Measurements from ENCODE around the gene SIRT3.

GRCh38 chr11:216081-216974 is 19.8 kb downstream of the SIRT3 start:
- TF ChIP-seq CTCF (IDR thresholded peaks at IDR 0.05), result no peak
- TF ChIP-seq POLR2A (IDR thresholded peaks at IDR 0.05), result no peak

All from esophagus squamous epithelium (tissue), 4 donors.